GM12801 (cell line): ENCODE results near the gene BNIP1.

Experiments
- CTCF ChIP-seq: IDR thresholded peaks from one replicate; pipeline ENCODE4 v1.5.1; 2011; ENCODE audit warnings: control low read depth; ENCODE audit not compliant: insufficient read length; ENCODE audit errors: extremely low read depth

Gene BNIP1

DNA sequence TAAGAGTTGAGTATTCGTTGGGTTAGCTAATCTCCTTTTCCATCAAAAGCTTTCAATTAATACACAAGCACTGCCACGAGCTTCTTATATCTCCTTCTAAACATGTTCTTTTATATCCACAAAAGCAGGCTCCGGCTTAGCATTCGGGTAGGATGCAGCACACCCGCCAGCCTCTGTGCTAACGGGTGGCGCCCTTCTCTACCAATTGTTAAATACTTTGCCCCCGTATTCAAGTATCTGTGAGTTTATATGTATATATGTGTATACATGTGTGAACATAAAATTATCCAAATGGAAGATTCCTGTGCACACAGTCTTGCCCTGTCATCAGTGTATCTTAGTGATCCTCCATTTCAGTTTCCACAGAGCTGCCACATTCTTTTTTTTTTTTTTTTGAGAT lies 27.8 kb downstream of the BNIP1 start:
- TF ChIP-seq CTCF: no peak

- TF ChIP-seq CTCF: no peak
Measured at GRCh38 chr5:173175523-173175922, 31.2 kb downstream of the BNIP1 start.

DNA sequence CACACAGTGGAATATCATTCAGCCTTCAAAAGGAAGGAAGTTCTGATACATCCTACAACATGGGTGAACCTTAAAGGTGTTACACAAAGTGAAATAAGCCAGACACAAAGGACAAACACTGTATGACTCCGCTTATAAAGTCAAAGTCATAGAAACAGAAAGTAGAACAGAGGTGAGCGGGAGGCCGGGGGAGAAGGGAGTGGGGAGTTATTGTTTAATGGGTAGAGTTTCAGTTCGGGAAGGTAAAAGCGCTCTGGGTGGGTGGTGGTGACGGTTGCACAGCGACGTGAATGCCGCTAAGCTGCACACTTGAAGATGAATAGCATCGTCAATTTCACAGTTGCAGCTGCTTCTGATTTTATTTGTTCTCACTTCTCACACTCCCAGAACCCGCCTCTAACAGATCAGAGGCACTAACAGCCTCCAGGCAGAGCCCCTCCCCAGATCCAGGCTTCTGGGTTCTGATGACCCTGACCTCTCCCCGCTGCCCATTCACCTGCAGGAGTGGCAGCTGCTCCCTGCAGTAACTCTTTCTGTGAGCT lies 34.1 kb downstream of the BNIP1 start:
- TF ChIP-seq CTCF: no peak

DNA sequence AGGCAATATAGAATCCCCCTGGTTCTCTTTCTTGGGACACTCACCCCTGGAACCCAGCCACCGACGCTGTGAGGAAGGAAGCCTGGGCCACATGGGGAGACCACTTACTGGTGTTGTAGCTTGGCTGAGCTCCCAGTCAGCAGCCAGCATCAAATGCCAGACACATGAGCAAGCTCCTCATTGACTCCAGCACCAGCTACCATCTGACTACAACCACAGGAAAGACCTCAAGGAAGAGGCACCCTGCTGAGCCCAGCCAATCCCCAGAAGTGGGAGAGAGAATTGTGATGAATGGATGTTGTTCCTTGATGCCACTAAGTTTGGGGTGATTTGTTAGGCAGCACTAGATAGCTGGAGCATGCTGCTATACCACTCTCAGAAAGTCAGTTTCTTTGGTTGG lies 36.0 kb downstream of the BNIP1 start:
- no peak for TF ChIP-seq CTCF

DNA sequence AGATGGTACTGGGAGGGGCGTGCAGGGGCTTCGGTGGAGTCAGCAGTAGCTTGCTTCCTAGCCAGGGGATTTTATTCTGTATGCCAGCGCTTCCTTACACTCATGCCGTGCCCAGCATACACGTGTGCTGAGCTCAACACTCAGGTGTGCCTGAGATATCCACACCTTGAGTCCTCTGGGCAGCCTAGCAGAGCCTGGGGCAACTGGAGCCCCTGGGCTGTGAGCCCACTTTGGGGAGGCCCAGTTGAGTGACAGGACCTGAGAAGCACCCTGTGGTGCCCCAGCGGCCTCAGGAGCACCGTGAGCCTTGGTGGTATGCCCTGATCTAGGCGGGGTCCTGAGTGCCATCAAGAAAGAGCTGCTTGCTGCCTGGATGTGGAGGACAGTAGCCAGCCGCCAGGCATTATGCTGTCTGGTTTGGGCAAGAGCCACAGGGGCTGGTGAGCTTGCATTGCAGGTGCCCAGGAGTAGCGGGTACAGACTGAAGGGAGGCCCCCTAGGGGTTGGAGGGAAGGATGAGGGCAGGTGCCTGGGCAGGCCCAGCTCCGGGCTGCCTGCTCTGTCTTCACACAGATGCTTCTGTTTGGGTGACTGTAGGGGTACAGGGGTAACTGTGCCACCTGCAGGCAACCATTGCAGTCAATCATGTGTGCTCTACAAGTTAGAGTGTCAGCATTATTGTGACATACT lies 42.9 kb downstream of the BNIP1 start:
- no peak for TF ChIP-seq CTCF

GRCh38 chr5:173188280-173188679 lies 43.9 kb downstream of the BNIP1 start:
- TF ChIP-seq CTCF: no peak

- no peak for TF ChIP-seq CTCF
Measured at GRCh38 chr5:173191015-173191414, 46.7 kb downstream of the BNIP1 start.
